ENCODE measurements around the gene PUS1.
"Not testable (repeated sequence)": the region's sequence is repeated elsewhere in the genome, so short reads cannot be mapped to it uniquely, and the experiment has no call there.

- not testable (repeated sequence) for TF ChIP-seq CHD1 (IDR thresholded peaks at IDR 0.05; ENCODE audit: low read length); HDAC1 (IDR thresholded peaks at IDR 0.05)
- peak; percentile 71 for TF ChIP-seq PKNOX1 (IDR thresholded peaks at IDR 0.05)
Observed at GRCh38 chr12:131948713-131949430, 19.8 kb downstream of the PUS1 start.
